ENCODE data around the gene ARHGAP4. TPM values are rescaled to one million over a fixed set of nuclear protein-coding genes. Genes with fewer than 3 reads are reported as not detected.

The ARHGAP4 gene
- total and polyA plus RNA-seq, 2 donors (not counting 3 experiments of a cell fraction or from before 2014, with no cell fraction given), result 20.9 to 33.3 TPM

- no peak overlapping the region for H3K4me2 ChIP-seq (ENCODE audit: insufficient read depth, low read length)
- no peaks in the 10 kb centered on the region for H3K27me3 ChIP-seq (ENCODE audit: control insufficient read depth in 2 of 2, insufficient read depth in 2 of 2, low read length in 2 of 2)
- no peak overlapping the region for H3K27ac ChIP-seq (ENCODE audit: insufficient read depth, low read depth, low read length)
- DNase-seq (ENCODE audit: low read depth, low spot score) (no peak), FAIRE-seq (no peak)
- H3K4me3 ChIP-seq (replicated peaks in 1 of 3; ENCODE audit: insufficient read depth in 1 of 3, low read depth in 1 of 3, low read length in 3 of 3), result no peak overlapping the region
- dilution Hi-C loops (cut with MboI; ENCODE audit: extremely low pct_ligation_motif_present, low sequenced_read_pairs), result no loop called here
- H2AFZ ChIP-seq (ENCODE audit: low read depth, low read length), result no peak overlapping the region
- H3K9ac ChIP-seq (replicated peaks; ENCODE audit: extremely low read depth, insufficient read depth, low read length), result no peak overlapping the region
- BruUV-seq (replicated peaks), result no TSS peak
- TF ChIP-seq POLR2A (IDR thresholded peaks at IDR 0.05; ENCODE audit: low read depth, low read length), result no peak
- TF ChIP-seq, protein P1, sequence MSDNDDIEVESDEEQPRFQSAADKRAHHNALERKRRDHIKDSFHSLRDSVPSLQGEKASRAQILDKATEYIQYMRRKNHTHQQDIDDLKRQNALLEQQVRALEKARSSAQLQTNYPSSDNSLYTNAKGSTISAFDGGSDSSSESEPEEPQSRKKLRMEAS (IDR thresholded peaks at IDR 0.05; ENCODE audit: insufficient read depth, insufficient read length), result no peak
- TF ChIP-seq FOS (IDR thresholded peaks at IDR 0.05; ENCODE audit: borderline replicate concordance, insufficient read depth, low read length), result no peak
- TF ChIP-seq JUN (IDR thresholded peaks at IDR 0.05; ENCODE audit: borderline replicate concordance, insufficient read depth, insufficient read length, low read depth), result no peak
- no peak for TF ChIP-seq MYC (IDR thresholded peaks at IDR 0.05; ENCODE audit: low read depth, low read length)
- no peak for TF ChIP-seq CTCF (IDR thresholded peaks at IDR 0.05; ENCODE audit: extremely low read depth in 1 of 2, insufficient read depth in 1 of 2, low read depth in 1 of 2, low read length in 2 of 2)
- TF ChIP-seq GATA2 (IDR thresholded peaks at IDR 0.05; ENCODE audit: insufficient read depth, insufficient read length, low read depth, low read length), result no peak
- TF ChIP-seq POLR2AphosphoS5 (IDR thresholded peaks at IDR 0.05; ENCODE audit: insufficient read depth, low read depth, low read length), result no peak
- TF ChIP-seq EZH2 (IDR thresholded peaks at IDR 0.05; ENCODE audit: borderline replicate concordance, low read depth, low read length, severe bottlenecking), result no peak
- H3K9me3 ChIP-seq (replicated peaks; ENCODE audit: control insufficient read depth, insufficient read depth, low read length), result no peaks in the 10 kb centered on the region
- H4K20me1 ChIP-seq (replicated peaks; ENCODE audit: control insufficient read depth, extremely low read depth, insufficient read depth, low read length), result no peaks in the 10 kb centered on the region
- peaks cover 24 to 73% of the 10 kb centered on the region in 2 experiments for H3K36me3 ChIP-seq (ENCODE audit: control insufficient read depth in 2 of 2, extremely low read depth in 1 of 2, insufficient read depth in 2 of 2, low read length in 2 of 2)
- H3K79me2 ChIP-seq (ENCODE audit: control insufficient read depth, insufficient read depth, low read length), result peaks cover 9% of the 10 kb centered on the region
- ChIA-PET POLR2A (no interaction called here), CTCF (no interaction called here)
- peaks cover 5% of the 10 kb centered on the region for H3K4me1 ChIP-seq (ENCODE audit: control insufficient read depth, extremely low read depth, insufficient read depth, low read length)
- intact Hi-C loops (cut with micrococcal nuclease), result no loop called here
- no peaks in the 10 kb centered on the region for H3K9me1 ChIP-seq (replicated peaks; ENCODE audit: control insufficient read depth, extremely low read depth, insufficient read depth, low read length)
Observed at GRCh38 chrX:153955228-153955732, 29.2 kb upstream of the ARHGAP4 start.

Measured in endothelial cell of umbilical vein (primary cell).